ENCODE results near the gene GCLC.
"Not testable (repeated sequence)": the region's sequence is repeated elsewhere in the genome, so short reads cannot be mapped to it uniquely, and the experiment has no call there.

GCLC gene

GRCh38 chr6:53556986-53557715, 12.2 kb upstream of the GCLC start:
- DNase-seq, result no peak

- not testable (repeated sequence) for DNase-seq
These were observed 8.7 kb upstream of the GCLC start for GRCh38 chr6:53553600-53553999.

GRCh38 chr6:53551681-53552080, 6.8 kb upstream of the GCLC start:
- not testable (repeated sequence) for DNase-seq

GRCh38 chr6:53547811-53548496, 3.1 kb upstream of the GCLC start:
- DNase-seq, result peak; percentile 96

- no peak for DNase-seq
These were observed 2.4 kb upstream of the GCLC start for GRCh38 chr6:53547166-53547810.

- peak; percentile 51 for DNase-seq
These were observed 1.4 kb upstream of the GCLC start for GRCh38 chr6:53546281-53546680.

- DNase-seq, result no peak
These were observed 758 bp downstream of the GCLC start for GRCh38 chr6:53544217-53544469.

- DNase-seq, result no peak
These were observed 1.3 kb downstream of the GCLC start for GRCh38 chr6:53543359-53544216.

GRCh38 chr6:53541900-53542299, 3.0 kb downstream of the GCLC start:
- no peak for DNase-seq

- no peak for DNase-seq
These were observed 4.7 kb downstream of the GCLC start for GRCh38 chr6:53540129-53540692.

- DNase-seq, result no peak
These were observed 5.3 kb downstream of the GCLC start for GRCh38 chr6:53539561-53539960.

- DNase-seq, result no peak
These were observed 8.3 kb downstream of the GCLC start for GRCh38 chr6:53536561-53536960.

GRCh38 chr6:53532942-53533341, 12.0 kb downstream of the GCLC start:
- DNase-seq, result no peak

- no peak for DNase-seq
These were observed 12.7 kb downstream of the GCLC start for GRCh38 chr6:53532061-53532797.

- DNase-seq, result no peak
These were observed 14.0 kb downstream of the GCLC start for GRCh38 chr6:53530780-53531386.

- DNase-seq, result peak; percentile 33
These were observed 14.6 kb downstream of the GCLC start for GRCh38 chr6:53530346-53530745.

GRCh38 chr6:53529324-53530036, 15.4 kb downstream of the GCLC start:
- DNase-seq, result peak; percentile 21

- DNase-seq, result no peak
These were observed 16.8 kb downstream of the GCLC start for GRCh38 chr6:53528107-53528506.

GRCh38 chr6:53527249-53527765, 17.6 kb downstream of the GCLC start:
- DNase-seq, result no peak

- no peak for DNase-seq
These were observed 18.9 kb downstream of the GCLC start for GRCh38 chr6:53526000-53526399.

- peak; percentile 78 for DNase-seq
These were observed 20.5 kb downstream of the GCLC start for GRCh38 chr6:53524455-53524815.

Measured in HCEC 1CT (cell line).